HT-29 (cell line): ENCODE results near the gene SLC27A3. TPM values are rescaled to one million over a fixed set of nuclear protein-coding genes. Genes with fewer than 3 reads are reported as not detected.

ENCODE experiments used
- DNase-seq: peaks from one replicate; pipeline ENCODE4 v3.0.0-alpha.2; 2015; ENCODE audit warnings: low spot score
- total RNA-seq: library from RNA; depleted of rRNA; stranded (reverse); fragments of >200 nt; shearing (Covaris generic); gene quantifications from 2 replicates; pipeline ENCODE4 v1.2.3, GENCODE V29; 2014; rRNA removed

SLC27A3 gene
- 13.8 and 14.7 TPM in 2 replicates for total RNA-seq

GRCh38 chr1:153774780-153775457, at the start of gene SLC27A3:
Gene SLC27A3, plus strand, starts transcription at chr1:153775407. Its CDS starts 91 bp downstream, at chr1:153775498.
- peak; percentile 55 for DNase-seq

DNA sequence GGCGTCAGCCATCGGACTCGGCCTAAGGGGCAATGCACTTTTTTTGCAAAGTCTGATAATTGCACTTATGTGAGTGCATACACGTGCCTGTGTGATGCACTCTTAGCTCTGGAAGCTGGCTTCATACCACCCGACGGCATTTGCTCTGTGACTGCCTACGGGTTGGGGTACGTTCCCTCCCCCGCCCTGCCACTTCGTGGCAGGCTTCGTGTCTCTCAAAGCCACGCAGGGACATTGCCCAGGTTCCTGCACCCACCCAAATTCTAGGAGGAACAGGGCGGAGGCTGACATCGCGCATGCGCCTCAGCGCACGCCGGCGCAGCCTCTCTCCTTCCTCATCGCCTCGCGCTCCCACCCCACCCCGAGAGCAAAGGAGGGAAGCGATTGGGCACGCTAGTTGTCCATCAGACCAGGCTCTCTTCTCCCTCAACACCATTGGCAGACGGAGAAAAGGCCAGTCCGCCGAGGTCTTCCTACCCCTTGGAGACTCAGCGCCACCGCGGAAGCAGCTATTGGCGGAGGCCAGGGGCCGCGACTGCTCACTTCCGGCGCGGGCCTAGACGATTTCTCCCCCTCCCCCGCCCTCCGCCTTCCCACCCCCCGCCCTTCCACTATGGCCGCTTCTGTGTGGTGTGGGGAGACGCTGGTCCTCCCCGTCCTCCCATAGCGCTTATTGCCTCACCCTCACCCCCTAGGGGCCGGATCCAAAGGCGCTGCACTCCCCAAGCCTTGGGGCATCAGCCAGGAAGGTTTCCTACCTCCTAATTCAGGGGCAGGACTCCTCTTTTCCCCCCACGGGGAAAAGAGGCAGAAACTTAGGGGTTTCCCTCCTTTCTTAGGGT, 47.5 kb upstream of the SLC27A3 start, which contains the start of gene INTS3:
TSS of gene INTS3 (plus strand) at position 588 of the 842 bp plus-strand sequence. CDS start 585 bp downstream, outside the sequence.
- DNase-seq, result peak; percentile 99

GRCh38 chr1:153728305-153729066, 46.7 kb upstream of the SLC27A3 start:
- DNase-seq, result peak; percentile 28

DNA sequence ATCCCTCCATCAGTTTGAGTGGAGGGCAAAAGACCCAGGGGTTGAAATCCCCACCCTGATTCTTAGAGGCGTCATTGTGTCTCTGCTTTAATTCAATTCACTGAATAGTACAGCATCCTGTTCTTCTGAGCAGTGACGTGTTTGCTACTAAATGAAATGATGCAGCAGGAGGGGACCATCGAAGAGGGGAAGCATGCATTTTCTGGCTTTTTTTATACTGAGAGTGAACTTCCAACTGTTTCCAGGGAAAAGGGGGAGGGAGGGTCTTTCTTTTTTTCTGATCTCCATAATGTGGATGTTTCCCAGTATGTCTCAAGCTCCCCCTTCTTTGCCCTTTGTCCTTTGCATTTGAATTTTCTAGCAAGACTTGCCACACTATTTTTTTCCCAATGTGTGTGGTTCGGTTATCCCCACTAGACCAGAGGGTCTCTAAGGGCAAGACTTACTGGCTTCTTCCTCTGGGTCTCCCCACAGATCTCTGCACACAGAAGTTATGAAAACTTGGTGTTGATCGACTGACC, 44.7 kb upstream of the SLC27A3 start:
- DNase-seq, result no peak

DNA sequence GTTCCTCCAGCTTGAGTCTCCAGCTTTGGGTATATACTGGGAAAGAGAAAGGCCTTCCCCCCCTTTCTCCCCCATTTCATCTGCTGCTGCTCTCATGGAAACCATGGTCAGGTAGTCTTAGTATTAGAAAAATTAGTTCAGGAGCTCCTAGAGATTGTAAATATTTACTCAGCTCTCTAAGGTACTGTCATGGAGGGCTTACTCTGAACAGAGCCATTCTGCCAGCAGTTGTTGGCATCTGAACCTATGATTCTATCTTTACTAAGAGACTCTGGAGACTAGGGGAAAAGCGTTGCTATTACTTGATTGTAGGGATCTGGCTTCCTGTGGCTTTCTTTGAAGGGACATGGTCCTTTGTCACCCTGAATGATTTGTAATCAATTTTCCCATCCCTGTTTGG, 41.2 kb upstream of the SLC27A3 start:
- no peak for DNase-seq

DNA sequence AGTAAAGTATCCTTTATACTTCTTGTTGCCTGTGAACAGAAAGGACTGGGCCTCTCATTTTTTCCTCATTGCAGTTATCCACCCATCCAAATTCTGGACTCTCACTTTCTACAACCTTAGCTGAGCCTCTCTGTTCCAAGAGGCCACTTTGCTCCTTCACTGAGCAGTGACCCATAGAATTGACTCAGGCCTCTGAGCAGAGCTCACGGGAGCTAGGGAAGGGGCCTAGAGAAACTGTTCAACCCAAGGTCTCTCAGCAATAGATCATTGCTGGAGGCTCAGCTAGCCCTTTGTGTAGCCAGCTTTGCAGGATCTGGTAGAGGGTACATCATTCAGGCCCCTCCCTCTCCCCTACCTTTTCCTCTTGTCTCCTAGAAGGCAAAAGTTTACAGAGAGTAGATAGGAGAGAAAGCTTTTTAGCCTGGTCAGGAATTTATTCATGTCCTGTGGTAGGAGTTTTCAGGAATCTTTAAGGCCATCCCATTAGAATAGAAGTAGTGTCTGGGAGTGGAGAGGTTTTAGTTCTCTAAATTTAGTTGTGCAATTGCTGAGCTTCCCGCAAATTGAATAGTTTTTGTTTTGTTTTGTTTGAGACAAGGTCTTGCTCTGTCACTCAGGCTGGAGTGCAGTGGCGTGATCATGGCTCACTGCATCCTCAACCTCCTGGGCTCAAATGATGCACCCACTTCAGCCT, 40.7 kb upstream of the SLC27A3 start:
- no peak for DNase-seq

DNA sequence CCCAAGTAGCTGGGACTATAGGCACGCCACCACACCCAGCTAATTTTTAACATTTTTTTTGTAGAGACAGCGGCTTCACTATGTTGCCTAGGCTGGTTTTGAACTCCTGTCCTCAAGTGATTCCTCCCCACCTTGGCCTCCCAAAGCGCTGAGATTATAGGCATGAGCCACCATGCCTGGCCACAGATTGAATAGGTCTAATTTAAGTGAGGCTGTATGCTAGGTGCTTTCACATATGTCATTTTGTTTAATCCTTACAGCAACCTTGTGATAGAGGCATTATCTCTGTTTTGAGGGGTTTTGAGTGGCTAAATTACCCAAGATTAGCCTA, 40.2 kb upstream of the SLC27A3 start:
- DNase-seq, result no peak

DNA sequence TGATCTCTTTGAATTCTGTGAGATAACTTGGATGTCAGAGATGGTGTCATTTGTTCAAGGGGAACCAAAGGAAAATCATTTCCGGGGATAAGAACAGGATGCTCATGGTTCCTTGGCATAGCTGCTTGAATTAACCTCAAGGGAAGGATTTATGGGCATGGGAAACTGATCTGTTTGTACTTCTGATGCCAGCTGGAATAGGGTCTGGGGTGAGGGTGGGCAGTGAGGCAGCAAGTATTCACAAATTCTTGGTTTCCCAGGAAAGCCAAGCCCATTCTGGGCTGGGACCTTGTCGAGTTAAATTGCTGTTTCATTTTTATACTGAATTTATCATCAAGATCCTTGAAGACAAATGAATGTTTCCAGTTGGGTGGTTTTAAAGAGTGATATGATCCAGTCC, 33.2 kb upstream of the SLC27A3 start:
- no peak for DNase-seq

- DNase-seq, result no peak
Measured at GRCh38 chr1:153742411-153743142, 32.6 kb upstream of the SLC27A3 start.

- DNase-seq, result no peak
Measured at GRCh38 chr1:153745417-153745816, 29.8 kb upstream of the SLC27A3 start.

GRCh38 chr1:153746174-153746573, 29.0 kb upstream of the SLC27A3 start:
- DNase-seq, result no peak

DNA sequence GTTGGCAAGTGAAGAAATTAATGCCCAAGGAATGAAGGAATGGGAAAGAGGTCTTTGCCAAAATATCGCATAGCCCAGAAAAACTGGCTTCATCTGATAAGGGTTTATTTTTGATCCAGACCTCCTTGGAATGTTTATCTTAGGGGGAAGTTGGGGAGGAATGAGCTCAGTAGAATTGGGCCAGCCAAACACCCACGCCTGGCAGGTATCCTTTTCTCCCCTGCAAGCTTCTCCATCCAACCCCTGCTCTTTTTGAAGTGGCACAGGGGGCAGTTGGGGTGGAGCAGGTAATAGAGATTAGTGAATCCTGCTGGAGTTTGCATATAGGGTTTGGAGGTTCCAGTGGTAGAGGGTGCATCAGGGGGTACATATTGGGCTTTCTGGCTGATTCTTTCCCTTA, 26.3 kb upstream of the SLC27A3 start:
- DNase-seq, result no peak

GRCh38 chr1:153749408-153750005, 25.7 kb upstream of the SLC27A3 start:
- DNase-seq, result peak; percentile 93

DNA sequence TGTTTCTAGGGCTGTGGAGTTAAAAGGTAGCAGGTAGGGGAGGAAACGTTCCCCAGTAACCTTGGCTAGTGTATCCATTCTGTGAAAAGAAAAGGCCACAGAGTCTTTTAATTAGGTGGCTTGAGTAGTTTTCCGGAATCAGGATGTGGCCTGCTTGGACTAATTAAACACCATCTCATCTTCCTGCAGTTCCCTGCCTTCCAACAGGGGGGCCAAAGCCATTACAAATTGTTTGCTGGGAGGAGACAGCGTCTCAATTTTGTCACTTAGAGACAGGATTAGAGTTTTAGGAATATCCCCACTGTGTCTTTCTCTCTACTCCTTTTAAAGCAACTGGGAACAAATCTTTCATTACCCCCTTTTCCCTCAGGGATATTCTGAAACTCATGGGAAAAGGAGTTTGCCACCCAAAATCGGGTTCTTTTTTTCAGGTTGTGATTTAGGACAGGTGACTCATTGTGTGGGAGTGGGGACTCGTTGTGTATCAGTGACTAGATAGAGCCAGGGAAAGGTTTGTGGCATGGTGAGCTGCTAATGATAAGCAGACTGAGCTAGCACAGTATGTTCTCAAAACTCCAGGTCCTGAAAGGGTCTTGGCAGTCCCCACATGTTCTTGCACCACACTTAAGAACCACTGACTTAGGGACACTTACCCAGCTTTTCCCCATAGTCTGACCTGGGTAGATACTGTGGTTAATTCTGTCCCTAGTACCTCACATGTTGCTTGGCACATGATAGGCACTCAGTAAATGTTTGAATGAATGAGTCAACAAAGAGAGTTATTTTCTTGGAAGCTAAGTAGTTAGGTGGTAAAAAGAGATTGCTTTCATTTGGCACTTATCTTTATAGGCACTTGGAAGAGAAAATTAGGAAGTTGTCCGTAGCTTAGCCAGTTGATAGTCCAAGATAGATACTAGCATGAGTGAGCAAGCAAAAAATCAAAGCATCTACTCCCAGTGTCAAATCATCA, 24.9 kb upstream of the SLC27A3 start:
- DNase-seq, result no peak

GRCh38 chr1:153752072-153752471, 23.1 kb upstream of the SLC27A3 start:
- DNase-seq, result no peak

- no peak for DNase-seq
Measured at GRCh38 chr1:153752571-153753195, 22.5 kb upstream of the SLC27A3 start.

DNA sequence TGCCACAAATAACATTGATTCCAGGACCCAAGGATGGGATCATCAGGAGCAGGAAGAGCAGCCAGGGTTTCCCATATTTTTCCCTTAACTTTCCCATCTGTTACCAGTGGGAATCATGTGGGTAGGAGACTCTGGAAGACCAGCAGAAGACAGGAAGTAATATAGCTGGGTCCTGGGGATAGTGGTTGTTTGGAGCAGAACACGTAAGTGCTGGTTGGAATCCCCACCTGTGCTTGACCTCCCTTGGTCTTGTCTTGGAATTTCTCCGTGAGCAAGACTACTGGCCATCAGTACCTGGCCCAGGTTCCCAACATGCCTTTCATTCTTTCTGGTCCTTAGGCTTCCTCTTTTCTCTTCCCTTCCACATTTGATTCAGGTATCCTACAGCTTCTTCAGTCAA, 20.9 kb upstream of the SLC27A3 start:
- no peak for DNase-seq

DNA sequence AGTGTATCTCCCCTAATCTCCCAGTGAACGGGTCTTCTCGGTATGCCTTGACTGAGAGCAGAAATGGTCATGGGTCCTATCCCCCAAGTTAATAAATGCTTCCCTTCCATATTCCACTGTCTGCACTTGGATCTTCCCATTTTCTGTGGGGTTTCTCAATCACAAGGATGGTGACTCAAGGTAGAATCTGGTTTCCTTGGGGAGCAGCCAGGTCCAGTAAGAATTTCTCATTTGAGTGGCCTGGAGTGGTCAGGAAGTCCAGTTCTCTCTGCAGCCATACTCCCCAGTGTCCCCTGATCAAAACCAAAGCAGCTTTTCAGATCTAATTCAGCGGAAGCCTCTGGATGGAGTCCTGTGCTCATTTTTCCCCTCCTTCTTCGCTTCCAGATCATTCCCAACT, 14.8 kb upstream of the SLC27A3 start:
- no peak for DNase-seq
